Stimulated activated CD4-positive, alpha-beta T cell treated with anti-CD3 and anti-CD28 coated beads, TNF-alpha, amount 100 ng/mL, for 4 hours (primary cell): Measurements from ENCODE around the gene UBXN11.
"Not testable (repeated sequence)": the region's sequence is repeated elsewhere in the genome, so short reads cannot be mapped to it uniquely, and the experiment has no call there.

Experiments used
- DNase-seq, 3 experiments: peaks; one replicate each; pipeline ENCODE4 v3.0.0-alpha.2; 2020; ENCODE audit warnings: low read depth in 3 of 3

UBXN11 gene

GRCh38 chr1:26305667-26306289 lies 658 bp downstream of the UBXN11 start:
- no peak for DNase-seq

GRCh38 chr1:26302733-26303405 lies 3.6 kb downstream of the UBXN11 start:
- DNase-seq: no peak

- no peak for DNase-seq
These were observed 5.7 kb downstream of the UBXN11 start for GRCh38 chr1:26300578-26301275.

- DNase-seq: no peak
These were observed 8.7 kb downstream of the UBXN11 start for GRCh38 chr1:26297791-26298124.

GRCh38 chr1:26297057-26297790 lies 9.2 kb downstream of the UBXN11 start:
- no peak for DNase-seq

GRCh38 chr1:26296340-26297056 lies 9.9 kb downstream of the UBXN11 start:
- no peak for DNase-seq

- DNase-seq: no peak
These were observed 11.0 kb downstream of the UBXN11 start for GRCh38 chr1:26295194-26296138.

GRCh38 chr1:26293911-26294463 lies 12.4 kb downstream of the UBXN11 start:
- no peak for DNase-seq

GRCh38 chr1:26292735-26293134 lies 13.7 kb downstream of the UBXN11 start:
- not testable (repeated sequence) for DNase-seq

- DNase-seq: no peak
These were observed 14.5 kb downstream of the UBXN11 start for GRCh38 chr1:26291939-26292338.

GRCh38 chr1:26291433-26291832 lies 15.0 kb downstream of the UBXN11 start:
- no peak for DNase-seq

GRCh38 chr1:26290882-26291261 lies 15.6 kb downstream of the UBXN11 start:
- DNase-seq: no peak

- DNase-seq: no peak
These were observed 16.1 kb downstream of the UBXN11 start for GRCh38 chr1:26290122-26290881.

- DNase-seq: no peak
These were observed 17.0 kb downstream of the UBXN11 start for GRCh38 chr1:26289158-26290059.

GRCh38 chr1:26288311-26288941 lies 18.0 kb downstream of the UBXN11 start:
- DNase-seq: peak in 2 of 3 experiments; percentile 50 to 60

GRCh38 chr1:26287811-26288210 lies 18.6 kb downstream of the UBXN11 start:
- no peak for DNase-seq

- DNase-seq: peak in 1 of 3 experiments; percentile 46
These were observed 19.3 kb downstream of the UBXN11 start for GRCh38 chr1:26287033-26287711.

- no peak for DNase-seq
These were observed 20.4 kb downstream of the UBXN11 start for GRCh38 chr1:26286064-26286416.
